Right renal cortex interstitium (tissue), 3 donors: ENCODE data around the gene RSKR. TPM values are rescaled to one million over a fixed set of nuclear protein-coding genes. Genes with fewer than 3 reads are reported as not detected.
"Not testable (repeated sequence)": the region's sequence is repeated elsewhere in the genome, so short reads cannot be mapped to it uniquely, and the experiment has no call there.

Experiments
- DNase-seq, 3 donors: peaks; one replicate each; pipeline ENCODE4 v3.0.0-alpha.2; 2013; ENCODE audit warnings: low read depth in 3 of 3, low spot score in 2 of 3
- polyA plus RNA-seq, 3 donors: library from polyadenylated mRNA; unstranded; fragments of 120-200 nt; gene quantifications; one replicate each; pipeline ENCODE4 v1.2.1, GENCODE V29; 2013; ENCODE audit not compliant: insufficient read length in 3 of 3

The RSKR gene
- polyA plus RNA-seq, 3 donors: 7.5 to 8.9 (median 8.5) TPM

DNA sequence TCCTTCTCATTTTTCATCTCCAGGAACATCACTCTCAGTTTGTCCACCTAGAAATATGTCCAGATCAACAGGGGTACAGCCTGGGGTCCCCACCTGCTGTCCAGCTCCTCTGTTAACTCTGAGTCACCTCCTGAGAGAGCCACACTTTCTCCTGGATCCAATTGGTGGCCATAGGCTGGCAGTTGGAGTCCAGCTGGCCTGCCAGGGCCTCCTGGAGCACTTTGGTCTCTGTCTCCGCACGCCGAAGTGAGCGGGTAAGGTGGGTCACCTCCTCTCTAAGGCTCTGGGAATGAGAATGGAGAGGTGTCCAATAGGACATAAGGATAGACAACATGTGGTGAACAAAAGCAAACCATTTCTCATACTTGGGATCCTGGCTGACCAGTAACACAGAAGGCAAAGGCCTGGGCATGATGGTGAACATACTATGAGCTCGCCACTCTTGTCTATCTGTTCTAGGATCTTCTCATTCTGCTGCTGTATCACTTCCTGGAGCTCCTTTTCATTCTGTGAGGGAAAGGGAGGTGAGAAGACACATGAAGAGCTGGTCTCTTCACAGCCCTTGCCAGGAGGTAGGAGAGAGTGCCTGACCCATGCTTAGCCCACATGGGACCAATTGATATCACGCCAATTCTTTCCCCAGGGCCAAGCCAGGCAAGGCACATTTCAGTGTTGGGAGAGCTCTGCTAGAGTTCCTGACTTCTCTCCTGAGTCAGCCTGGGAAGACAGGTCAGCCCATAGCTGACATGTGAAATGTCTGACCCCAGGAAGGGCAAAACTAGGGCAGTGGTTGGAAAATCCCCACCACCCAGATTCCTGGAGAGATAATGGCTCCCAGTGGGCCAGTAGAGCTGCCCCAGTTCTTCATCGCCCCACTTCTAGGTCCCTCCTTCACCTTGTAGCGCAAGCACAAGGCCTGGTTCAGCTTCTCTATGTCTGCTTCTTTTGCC, 35.5 kb downstream of the RSKR start:
- no peak for DNase-seq

DNA sequence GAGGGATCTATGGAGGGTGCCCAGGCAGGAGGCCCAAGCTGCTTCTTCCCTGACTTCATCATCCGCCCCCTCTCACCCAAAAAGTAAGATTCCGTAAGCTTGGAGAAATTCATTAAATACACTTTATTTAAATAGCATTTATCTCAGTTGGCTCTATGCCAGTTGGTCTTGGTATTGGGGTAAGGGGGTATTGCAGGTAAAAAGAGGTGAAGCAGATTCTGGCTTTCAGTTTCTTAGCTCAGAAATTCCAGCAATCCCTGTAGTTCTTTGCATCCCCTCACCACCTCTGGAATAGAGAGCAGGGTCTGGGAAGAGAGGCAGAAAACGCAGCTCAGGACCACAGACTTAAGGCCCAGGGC, 36.5 kb downstream of the RSKR start:
- DNase-seq: no peak

DNA sequence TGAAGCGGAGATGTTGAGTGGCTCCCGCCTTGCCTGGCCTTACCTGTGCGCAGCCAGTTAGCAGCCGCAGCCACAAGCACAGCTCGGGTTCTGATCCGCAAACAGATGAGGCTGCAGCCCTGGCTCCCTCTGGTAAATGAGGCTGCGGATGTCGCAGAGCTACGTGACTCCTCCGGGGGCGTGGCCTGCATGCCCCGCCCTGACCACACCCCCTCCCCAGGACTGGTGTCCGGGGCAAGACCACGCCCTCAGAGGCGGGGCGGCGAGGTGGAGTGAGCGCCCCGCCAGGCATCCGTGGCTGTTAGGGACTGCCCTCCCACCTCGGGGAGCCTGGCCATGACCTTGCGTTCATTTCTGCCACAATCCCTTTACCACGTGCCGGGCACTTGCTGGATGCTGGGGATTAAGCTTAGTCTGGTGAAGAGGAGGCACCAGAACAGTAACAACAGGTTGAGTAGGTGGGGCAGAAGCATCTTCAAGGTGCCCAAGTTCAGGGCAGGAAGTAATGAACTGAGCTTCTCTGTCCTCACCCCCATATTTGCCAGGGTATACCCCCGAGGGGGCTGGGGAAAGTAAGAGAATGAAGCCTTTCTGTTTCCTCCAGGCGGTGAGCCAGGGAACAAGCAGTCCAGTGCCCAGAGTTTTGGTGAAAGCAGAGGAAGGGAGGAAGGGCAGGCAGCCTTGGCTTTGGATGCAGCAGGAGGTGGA, 37.1 kb downstream of the RSKR start, which contains the start of gene ALDOC:
Gene ALDOC (minus strand): TSS at position 138 of the 708 bp plus-strand sequence. CDS start 1,363 bp downstream, outside the sequence.
- peak; percentile 64 to 77 (median 73) for DNase-seq

DNA sequence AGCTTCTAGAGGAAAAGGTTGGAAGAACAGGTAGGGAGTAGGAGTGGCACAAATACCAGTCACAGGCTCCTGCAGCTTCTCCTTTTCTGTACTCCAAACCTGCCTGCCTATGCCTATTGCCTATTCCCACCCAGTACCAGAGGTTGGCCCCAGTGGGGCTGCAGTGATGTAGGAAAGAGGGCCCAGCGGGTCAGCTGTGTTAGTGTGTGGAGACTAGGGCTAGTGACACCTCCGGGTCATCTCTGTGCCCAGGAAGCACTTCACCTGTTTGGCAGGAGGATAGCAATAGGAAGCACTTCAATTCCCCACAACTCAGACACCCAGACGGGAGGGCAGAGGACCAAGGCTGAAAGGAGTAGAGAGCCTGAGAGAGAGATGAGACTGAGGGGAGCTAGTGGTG, 38.0 kb downstream of the RSKR start:
- DNase-seq: not testable (repeated sequence)

DNA sequence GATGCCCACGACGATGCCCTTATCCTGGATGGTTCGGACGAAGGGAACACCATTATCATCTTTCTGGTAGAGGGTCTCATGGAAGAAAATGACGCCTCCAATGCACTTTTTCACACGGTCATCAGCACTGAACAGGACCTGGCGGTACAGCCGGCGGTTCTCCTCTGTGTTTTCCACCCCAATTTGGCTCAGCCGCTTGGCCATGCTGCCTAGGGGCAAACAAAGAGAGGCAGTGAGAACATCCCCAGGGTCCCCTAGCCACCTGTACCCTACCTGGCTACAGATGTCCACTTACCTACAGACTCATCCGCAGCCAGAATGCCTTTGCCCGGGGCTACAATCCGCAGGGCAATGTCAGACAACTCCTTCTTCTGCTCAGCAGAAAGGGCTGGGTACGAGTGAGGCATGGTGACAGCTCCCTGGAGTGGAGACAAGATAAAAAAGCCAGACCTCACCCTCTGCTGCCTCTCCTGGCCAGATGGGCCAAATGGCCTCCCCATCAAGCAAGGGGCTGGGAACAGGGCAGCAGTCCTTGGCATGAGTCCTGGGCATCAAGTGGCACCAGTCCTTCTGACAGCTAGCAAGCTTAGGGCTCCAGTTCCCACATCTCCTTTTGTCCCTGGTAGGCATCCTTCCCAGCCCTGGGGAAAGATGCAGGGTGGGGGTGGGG, 38.7 kb downstream of the RSKR start:
- no peak for DNase-seq

DNA sequence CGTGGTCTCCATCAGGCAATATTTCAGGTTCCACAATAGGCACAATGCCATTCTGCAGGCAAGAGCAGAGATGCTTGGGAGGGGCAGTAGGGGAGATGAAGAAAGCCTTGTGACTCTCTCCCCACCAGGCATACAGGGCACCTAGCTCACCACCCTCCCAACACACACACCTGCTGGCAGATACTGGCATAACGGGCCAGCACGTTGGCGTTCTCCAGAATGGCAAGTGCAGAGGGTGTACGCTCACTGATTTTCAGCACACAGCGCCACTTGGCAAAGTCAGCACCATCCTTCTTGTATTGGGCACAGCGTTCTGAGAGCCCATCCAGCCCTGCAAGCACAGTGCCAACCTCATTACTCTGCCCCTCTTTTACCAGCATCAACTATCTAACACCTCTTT, 39.5 kb downstream of the RSKR start:
- no peak for DNase-seq

DNA sequence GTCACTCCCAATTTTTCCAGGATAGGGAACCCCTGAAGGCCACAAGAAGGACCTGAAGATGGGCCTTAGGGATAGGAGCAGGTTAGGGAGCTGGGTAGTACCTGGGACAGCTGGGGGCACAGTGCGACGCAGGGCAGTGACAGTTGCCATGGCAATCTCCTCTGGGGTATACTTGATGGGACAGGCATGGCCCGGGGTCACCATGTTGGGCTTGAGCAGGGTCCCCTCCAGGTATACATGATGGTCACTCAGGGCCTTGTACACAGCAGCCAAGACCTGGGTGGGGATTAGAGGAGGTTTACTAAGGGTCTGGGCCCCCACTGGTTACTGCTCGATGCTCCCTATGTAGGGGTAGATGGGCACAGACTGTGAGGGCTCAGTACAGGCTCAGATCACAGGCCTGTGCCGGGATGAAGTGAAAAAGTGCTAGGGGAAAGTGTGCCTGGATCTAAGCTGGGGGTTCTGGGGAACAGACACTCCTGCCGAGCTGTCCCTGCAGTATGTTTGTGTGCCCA, 40.0 kb downstream of the RSKR start:
- no peak for DNase-seq

DNA sequence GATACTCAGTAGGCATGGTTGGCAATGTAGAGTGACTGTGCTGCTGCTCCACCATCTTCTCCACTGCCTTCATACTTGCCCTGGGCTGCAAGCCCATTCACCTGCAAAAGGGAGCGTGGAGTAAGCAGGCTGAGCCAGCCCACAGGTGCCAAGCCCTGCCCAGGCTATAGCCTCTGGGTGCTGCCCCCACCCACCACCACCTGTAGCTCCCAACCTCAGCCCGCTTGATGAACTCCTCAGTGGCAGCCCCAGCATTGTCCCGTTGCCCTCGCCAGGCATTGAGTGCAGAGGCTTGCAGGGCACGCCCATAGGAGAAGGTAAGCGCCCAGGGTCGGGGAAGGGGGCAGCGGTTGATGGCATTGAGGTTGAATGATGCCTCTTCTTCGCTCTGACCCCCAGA, 40.5 kb downstream of the RSKR start:
- no peak for DNase-seq

DNA sequence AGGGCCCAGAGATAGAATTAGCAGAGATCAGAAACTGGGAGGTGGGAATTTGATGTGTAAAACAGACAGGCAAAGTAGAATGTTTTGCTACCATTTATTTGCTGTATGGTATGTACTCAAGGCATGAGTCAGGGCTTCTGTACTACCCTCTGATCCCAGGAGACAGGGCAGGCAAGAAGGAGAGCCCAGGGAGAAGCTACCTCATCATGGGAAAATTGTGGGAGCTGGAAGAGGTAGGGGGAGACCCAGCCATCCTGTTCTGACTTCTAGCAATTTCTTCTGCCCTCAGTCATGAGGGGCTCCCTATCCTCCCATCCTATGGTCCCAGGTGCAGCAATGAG, 41.0 kb downstream of the RSKR start:
- no peak for DNase-seq

DNA sequence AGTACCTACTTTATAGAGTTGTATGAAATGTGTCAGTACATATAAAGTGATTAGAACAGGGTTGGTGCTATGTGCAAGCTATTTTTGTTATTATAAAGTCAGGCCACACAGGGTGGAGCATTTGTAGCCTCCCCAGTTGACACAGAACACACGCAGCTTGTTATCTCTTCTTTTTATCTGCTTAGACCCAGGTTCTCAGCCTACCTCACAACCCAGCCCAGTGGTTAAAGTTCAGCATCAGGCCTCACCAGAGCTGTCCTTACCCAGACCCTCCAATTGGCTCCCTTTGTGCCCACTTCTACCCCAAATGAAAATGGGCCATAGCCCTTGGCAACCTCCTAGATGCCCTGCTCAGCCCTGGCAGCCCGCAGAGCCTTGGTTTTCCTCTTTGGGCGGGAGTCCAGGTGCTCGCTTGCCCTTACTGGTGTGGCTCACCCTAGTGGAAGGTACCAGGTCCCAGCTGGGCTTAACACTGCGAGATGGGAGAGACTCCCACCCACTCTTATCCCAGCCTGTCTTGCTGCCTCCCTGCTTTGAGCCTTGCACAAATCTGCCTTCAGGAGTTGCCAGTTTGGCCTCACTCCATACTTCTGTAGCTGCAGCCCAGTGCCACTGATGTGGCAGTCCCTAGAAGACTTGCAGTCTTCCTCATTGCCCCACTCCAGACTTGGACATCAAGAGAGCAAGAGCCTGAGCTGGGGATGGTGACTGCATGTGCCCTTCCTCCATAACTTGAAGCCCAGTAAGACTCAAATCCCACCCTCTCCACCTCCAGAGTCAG, 41.5 kb downstream of the RSKR start:
- DNase-seq: no peak

DNA sequence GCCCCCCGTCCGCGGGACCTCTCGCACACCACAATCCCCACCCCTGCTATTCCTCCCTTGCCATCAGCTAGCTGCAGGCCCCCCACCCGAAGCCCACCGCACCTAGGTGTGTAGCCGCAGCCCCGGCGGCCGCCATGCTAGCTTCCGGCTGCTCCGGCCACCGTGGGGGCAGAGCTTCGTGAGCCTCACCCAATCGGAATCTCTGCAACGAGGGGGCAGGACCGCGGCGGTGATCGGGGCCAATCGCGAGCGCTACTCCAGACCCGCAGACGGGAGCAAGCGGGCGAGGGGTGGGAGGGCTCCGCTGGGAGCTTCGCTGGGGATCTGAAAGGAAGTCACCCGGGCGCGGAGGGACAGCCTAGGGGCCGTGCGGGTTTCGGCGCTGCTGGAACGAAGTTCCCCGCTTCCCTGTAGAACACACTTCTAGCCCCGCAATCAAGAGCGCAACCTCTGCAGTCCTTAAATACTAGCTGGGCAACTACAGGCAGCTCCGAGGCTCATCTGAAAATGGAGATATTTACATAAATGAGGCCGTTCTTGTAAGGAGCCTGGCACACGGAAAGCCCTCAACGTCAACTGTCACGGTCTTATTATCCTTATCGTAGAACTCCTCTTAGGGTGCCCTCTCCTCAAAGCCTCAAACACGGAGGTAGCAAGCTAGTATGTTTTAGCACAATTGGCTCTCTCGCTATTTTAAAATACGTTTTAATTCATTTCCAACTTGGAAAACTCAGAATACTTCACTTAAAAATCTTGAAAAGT, 42.4 kb downstream of the RSKR start, which contains the start of gene PIGS:
Gene PIGS (minus strand): TSS at position 164 of the 762 bp plus-strand sequence. CDS start 28 bp downstream, at position 136.
- peak; percentile 57 to 85 (median 72) for DNase-seq

DNA sequence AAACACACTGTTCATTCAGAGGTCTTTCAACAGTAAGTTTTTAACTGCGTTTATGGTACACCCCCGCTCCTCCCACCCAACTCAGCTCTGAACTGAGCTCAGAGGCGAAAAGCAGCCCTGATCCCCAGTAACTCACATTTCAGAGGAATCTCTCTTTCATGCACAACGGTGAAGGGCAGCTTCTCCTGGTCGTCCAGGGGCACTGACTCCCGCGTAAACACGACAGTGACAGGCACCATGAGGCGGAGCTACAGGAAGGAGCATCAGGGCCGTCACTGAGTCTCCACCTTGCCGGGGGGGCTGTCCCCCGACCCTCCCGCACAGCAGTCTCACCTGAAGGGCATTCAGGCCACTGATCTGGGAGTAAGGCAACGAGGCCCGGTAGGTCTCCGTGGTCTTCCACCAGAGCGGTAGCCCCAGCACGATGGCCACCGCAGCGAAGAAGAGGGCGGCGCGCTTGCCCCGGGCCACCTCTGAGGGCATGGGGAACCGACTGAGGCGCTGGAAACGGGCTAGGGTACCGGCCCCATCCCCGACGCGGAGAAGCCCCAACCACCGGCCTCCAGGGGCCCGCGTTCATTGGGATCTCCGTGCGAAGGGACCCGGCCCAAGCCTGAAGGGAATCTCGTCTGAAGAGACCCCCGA, 43.1 kb downstream of the RSKR start:
- DNase-seq: no peak

DNA sequence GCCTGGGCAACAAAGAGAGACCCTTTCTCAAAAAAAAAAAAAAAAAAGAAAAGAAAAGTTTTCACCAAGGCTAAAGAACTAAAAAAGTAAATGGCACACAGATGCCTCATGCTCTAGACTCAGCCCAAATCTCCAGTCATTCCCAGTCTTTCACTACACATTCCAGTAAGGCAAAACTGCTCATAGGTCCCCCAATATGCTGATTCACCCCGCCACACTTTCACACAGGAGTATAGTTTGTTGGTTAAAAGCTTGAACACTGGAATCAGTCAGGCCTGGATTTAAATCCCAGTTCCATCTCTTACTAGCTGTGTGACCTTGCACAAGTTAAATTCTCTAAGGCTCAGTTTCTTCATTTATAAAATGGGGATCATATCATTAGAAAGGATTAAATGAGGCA, 44.5 kb downstream of the RSKR start:
- no peak for DNase-seq

DNA sequence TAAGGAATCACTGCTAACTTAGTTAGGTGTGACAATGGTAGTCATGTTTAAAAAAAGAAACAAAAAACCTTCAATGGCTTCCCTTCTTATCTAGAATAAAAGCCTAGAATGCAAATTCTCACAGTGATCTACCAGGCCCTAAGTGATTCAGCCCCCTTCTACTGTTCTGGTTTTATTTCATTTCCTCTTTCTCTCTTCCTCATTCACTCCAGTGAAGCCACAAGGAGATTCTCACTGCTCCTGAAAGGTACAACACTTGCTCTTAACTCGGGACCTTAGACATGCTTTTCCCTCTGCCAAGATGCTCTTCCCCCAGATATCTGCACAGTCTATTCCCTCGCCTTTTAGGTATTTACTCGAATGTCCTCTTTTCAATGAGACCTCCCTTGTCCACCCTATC, 46.4 kb downstream of the RSKR start:
- DNase-seq: no peak

DNA sequence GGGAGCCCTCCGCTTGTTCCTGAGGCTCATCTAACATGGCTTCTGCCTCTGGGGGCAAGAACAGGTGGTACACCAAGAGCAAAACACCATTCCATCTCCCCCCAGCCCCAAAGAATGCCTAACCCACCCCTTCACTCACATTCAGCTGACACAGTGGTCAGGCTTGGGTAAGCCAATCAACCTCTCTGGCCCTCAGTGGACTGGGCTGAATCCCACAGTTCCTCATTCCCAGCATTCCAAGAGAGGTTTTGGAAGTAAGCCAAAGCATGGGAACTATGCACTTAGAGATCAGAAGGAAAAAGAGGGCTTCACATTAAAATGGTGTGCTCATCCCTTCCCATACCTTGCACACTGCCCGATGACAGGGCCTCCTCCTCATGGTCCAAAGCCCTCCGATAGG, 50.5 kb downstream of the RSKR start:
- DNase-seq: no peak
